ENCODE results near the gene TLE5. TPM values are rescaled to one million over a fixed set of nuclear protein-coding genes. Genes with fewer than 3 reads are reported as not detected.

TLE5 gene
- total and polyA plus RNA-seq, 7 donors: 390 to 786 (median 552) TPM

- H3K4me1 ChIP-seq: peaks cover 8% of the 10 kb centered on the region
- TF ChIP-seq, protein P1, sequence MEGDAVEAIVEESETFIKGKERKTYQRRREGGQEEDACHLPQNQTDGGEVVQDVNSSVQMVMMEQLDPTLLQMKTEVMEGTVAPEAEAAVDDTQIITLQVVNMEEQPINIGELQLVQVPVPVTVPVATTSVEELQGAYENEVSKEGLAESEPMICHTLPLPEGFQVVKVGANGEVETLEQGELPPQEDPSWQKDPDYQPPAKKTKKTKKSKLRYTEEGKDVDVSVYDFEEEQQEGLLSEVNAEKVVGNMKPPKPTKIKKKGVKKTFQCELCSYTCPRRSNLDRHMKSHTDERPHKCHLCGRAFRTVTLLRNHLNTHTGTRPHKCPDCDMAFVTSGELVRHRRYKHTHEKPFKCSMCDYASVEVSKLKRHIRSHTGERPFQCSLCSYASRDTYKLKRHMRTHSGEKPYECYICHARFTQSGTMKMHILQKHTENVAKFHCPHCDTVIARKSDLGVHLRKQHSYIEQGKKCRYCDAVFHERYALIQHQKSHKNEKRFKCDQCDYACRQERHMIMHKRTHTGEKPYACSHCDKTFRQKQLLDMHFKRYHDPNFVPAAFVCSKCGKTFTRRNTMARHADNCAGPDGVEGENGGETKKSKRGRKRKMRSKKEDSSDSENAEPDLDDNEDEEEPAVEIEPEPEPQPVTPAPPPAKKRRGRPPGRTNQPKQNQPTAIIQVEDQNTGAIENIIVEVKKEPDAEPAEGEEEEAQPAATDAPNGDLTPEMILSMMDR (IDR thresholded peaks at IDR 0.05): no peak
- H3K4me3 ChIP-seq: no peak overlapping the region
- H3K36me3 ChIP-seq (ENCODE audit: insufficient read depth in 1 of 2, low read depth in 1 of 2): no peaks in the 10 kb centered on the region
- WGBS, 3 donors: 55 to 64% (median 55%) methylated on average over 15 of the region's 15 CpGs
- ATAC-seq (no peak), DNase-seq (no peak)
- H3K9me3 ChIP-seq: no peaks in the 10 kb centered on the region
- no peak overlapping the region for H3K27ac ChIP-seq
- H3K27me3 ChIP-seq (ENCODE audit: insufficient read depth in 3 of 3, low read length in 2 of 3): no peaks in the 10 kb centered on the region
- intact Hi-C loops (cut with DNase I): no loop called here
These were observed 19.6 kb downstream of the TLE5 start for GRCh38 chr19:3042621-3043267.

DNA sequence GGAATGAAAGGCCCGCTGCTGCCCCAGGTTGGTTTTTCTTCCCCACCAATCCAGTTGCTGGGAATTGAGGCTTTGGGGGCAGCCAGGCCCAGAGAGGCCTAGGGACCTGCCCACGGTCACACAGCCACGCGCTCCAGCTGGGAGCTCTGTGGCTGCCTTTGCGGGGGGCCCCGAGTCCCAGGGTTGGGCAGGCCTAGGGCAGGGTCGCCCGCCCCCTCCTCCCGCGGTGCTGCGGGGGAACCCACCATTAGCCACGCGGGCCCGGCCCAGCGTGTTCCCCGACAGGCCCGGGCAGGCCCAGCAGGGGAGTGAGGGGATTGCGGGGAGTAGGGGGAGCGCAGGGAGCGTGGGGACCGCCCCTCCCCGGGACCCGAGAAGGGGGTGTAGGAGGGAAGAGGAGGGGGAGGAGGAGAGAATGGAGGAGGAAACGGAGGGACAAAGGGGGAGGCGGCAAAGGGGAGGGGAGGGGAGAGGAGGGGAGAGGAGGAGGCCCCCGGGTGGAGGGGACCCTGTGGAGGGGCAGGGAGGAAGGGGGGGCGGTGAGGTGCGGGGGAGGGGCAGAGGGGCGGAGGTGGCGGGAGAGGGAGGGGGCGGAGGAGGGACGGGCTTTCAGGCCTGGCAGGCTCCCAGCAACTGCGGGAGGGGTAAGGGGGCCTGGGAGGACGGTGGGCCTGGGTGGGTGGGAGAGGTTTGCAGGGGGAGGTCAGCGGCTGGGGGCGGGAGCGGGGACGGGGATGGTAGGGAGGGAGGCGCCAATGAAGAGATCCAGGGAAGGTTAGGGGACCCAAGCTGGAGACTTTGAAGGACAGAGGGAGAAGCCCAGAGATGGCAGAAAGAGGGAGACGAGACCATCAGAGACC lies 20.3 kb downstream of the TLE5 start:
- no peak overlapping the region for H3K4me3 ChIP-seq
- H3K27me3 ChIP-seq (ENCODE audit: insufficient read depth in 3 of 3, low read length in 2 of 3): no peaks in the 10 kb centered on the region
- 31 to 40% (median 37%) methylated on average over 23 to 40 of the region's 40 CpGs for WGBS, 3 donors
- H3K36me3 ChIP-seq (ENCODE audit: insufficient read depth in 1 of 2, low read depth in 1 of 2): no peaks in the 10 kb centered on the region
- no peak overlapping the region for H3K27ac ChIP-seq
- TF ChIP-seq, protein P1 (IDR thresholded peaks at IDR 0.05): no peak
- no peak for DNase-seq
- H3K9me3 ChIP-seq: no peaks in the 10 kb centered on the region
- H3K4me1 ChIP-seq: peaks cover 7% of the 10 kb centered on the region
- intact Hi-C loops (cut with DNase I): no loop called here
- ATAC-seq: no peak

GRCh38 chr19:3041327-3041726 lies 21.0 kb downstream of the TLE5 start:
- WGBS, 3 donors: 66 to 83% (median 71%) methylated on average over 10 to 12 of the region's 12 CpGs
- no peaks in the 10 kb centered on the region for H3K36me3 ChIP-seq (ENCODE audit: insufficient read depth in 1 of 2, low read depth in 1 of 2)
- peaks cover 7% of the 10 kb centered on the region for H3K4me1 ChIP-seq
- H3K27me3 ChIP-seq (ENCODE audit: insufficient read depth in 3 of 3, low read length in 2 of 3): no peaks in the 10 kb centered on the region
- H3K27ac ChIP-seq: no peak overlapping the region
- H3K9me3 ChIP-seq: no peaks in the 10 kb centered on the region
- TF ChIP-seq, protein P1 (IDR thresholded peaks at IDR 0.05): no peak
- ATAC-seq (no peak), DNase-seq (no peak)
- no peak overlapping the region for H3K4me3 ChIP-seq
- intact Hi-C loops (cut with DNase I): no loop called here

GRCh38 chr19:3039641-3040077 lies 22.6 kb downstream of the TLE5 start:
- intact Hi-C loops (cut with DNase I): no loop called here
- Histone ChIP-seq H3K36me3 (ENCODE audit: insufficient read depth in 1 of 2, low read depth in 1 of 2) (no peaks in the 10 kb centered on the region), H3K4me3 (no peak overlapping the region), H3K4me1 (peaks cover 14% of the 10 kb centered on the region), H3K9me3 (no peaks in the 10 kb centered on the region), H3K27ac (peak overlapping the region; percentile 68), H3K27me3 (ENCODE audit: insufficient read depth in 3 of 3, low read length in 2 of 3) (no peaks in the 10 kb centered on the region)
- peak; percentile 18 to 47 (median 35) for ATAC-seq
- DNase-seq: peak; percentile 53 to 75
- whole genome bisulfite sequencing, 3 donors: 40 to 65% (median 40%) methylated on average over 17 of the region's 17 CpGs
- TF ChIP-seq, protein P1 (IDR thresholded peaks at IDR 0.05): no peak

Data from psoas muscle (tissue), 8 donors.